CD4-positive, alpha-beta T cell treated with Interleukin-15 for 1 hour (primary cell): ENCODE results near the gene KCTD1.

Source experiments
- DNase-seq: peaks from one replicate; pipeline ENCODE4 v3.0.0-alpha.2; 2020

KCTD1 gene

DNA sequence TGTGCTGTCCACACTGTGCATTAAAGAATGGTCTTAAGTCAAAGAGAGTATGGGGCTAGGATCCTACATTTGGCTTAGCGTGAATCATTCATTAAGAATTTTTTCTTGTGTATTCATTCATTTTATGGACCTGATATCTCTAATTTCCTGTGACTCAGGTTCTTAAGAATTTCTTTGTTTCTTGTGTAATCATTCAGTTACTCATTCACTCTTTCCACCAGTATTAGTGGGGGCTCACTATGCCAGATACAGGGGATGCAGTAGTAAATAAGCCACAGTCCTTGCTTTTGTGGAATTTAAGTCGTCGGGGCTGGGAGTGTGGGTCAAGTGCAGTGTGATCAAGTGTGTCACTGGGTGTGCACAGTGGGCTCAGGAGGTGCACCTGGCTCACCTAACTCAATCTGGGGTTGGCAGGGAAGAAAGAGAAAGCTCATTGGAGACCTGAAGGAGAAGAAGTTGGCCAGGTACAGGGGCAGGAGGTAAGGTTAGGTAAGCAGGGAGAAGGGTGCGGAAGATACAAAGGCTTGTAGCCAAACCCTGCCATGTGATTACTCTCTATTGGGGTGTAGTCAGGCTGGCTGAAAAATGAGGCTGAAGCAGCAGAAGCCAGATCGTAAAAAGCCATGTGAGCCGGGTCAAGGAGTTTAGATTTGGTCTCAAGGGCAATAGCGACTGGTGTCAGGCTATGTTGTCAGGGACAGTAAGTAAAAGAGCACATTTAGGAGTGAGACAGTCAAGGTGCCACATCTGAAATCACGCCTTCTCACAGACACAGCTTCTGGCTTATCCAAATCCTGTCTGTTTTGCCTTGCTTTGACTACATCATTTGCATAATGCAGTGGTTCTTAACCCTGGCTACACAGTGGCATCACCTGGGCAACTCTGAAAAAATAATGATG, 67.2 kb downstream of the KCTD1 start:
- DNase-seq, result no peak

GRCh38 chr18:26479681-26480079, 68.7 kb downstream of the KCTD1 start:
- DNase-seq, result no peak

DNA sequence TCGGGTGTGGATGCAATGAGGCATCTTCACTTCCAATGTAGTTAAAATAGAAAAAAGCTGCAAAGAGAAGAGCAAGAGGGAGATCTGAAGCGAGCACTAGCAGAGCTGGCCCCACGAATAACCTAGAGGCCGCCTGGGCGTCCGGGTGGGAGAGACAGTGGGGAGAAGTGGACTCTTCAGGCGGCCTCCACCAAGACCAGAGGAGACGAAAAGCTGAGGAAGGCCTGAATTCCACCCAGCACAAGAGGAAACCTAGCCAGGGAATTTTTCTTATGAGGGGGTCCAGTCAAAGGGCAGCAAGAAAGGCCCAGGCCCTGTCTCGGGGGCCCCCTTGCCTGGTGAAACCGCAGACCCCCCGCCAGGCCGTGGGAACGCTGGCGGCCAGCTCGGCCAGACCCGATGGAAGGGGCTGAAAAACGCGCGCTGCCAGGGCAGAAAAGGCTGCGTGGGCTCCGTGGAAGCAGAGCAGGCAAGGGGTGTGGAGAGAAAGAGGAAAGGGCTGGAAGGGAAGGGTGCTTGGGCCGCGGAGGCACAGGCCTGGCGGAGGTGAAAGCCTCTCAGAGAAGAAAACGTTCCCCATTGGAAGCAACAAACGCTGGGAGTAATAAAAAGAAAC, 69.2 kb downstream of the KCTD1 start:
- no peak for DNase-seq

GRCh38 chr18:26477828-26478466, 70.4 kb downstream of the KCTD1 start:
- no peak for DNase-seq

GRCh38 chr18:26476697-26477096, 71.7 kb downstream of the KCTD1 start:
- DNase-seq, result no peak

GRCh38 chr18:26474542-26474941, 73.8 kb downstream of the KCTD1 start:
- no peak for DNase-seq

DNA sequence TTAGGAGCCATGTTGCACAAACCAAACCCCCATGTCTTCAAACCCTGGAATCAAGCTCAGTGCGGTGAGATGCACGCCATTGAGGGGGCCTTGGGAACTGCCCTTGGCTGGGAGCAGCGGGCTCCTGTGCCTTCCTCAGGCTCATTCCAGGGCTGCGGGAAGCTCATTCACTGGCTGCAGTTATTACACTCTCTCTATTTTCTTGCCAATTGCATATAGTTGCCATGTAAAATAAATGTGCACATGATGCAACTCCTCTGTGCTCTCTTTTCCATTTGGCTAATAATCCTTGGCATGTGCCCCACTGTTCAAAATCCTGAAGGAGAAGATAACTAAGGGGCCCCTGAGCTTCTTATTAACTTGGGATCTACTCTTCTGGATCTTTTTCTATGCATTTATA, 74.7 kb downstream of the KCTD1 start:
- no peak for DNase-seq

DNA sequence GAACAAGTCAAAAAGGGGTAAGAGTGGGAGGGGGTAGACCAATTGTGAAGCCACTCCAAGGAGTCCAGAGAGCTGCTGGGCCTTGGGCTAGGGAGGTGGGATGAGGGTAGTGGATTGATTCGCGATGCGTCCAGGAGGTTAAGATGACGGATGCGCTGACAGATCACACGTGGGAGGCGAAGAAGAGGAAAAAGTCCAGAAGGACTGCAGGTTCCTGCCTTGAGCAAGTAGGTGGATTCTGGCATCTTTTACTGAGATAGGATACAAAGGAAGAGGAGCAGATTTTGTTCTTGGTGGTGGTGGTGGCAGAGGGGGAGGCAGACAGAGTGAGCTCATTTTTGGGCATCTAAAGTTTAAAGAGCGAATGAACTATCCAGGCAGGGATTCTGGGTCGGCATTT, 76.5 kb downstream of the KCTD1 start:
- no peak for DNase-seq

GRCh38 chr18:26471027-26471426, 77.3 kb downstream of the KCTD1 start:
- DNase-seq, result no peak

GRCh38 chr18:26470011-26470637, 78.2 kb downstream of the KCTD1 start:
- DNase-seq, result no peak

DNA sequence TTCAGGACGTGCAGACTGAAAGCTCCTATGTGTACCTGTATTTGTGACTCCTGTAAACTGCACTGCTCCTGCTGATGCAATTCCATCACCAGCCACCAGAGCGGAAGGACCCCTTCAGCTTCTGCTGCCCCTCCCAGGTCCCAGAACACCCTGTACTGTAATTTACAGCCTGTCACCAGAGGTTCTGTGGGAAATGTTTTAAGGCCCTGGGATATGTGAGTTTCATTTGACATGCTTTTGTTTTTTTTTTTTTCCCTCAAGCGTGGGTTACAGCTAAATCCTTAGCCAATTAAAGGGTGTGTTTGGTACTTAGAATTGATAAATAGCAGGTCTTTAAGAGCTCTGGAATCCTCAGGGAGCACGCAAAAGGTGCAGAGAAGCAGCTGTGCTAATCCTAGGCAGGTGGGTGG, 79.4 kb downstream of the KCTD1 start:
- DNase-seq, result no peak

GRCh38 chr18:26466026-26466425, 82.3 kb downstream of the KCTD1 start:
- no peak for DNase-seq

GRCh38 chr18:26465431-26465830, 82.9 kb downstream of the KCTD1 start:
- no peak for DNase-seq

DNA sequence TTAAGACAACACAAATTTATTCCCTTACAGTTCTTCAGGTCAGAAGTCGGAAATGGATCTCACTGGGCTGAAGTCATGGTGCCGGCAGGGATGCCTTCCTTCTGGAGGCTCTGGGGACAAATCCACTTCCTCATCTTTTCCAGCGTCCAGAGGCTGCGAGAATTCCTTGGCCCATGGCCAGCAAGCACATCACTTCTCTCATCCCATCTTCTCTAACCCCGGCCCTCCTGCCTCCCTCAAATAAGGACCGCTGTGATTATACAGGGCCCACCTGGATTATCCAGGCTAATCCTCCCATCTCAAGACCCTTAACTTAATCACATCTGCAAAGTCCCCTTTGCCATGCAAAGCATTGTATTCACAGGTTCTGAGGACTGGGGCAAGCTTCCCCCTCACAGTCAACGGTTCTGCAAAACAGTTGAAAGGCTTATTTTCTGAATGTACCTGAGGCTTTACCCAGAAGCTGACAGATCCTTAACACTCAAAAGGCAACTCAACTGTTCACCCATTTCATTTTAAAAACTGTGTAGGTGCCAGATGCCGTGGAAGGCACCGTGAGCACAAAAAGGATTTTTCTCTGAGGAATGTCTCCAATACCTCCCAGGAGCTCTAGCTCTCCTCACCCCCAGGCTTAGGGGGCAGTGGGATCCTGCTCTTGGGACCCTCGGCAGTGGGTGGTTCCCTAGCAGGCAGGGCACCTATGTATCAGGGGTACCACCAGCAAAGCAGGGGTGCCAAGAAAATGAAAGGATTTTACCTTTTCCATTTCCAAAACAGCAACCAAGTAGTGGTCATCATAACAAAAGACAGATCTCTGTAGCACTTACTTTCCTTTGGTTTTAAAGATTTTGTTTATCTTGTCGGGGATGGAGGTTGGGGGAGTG, 84.0 kb downstream of the KCTD1 start:
- no peak for DNase-seq

DNA sequence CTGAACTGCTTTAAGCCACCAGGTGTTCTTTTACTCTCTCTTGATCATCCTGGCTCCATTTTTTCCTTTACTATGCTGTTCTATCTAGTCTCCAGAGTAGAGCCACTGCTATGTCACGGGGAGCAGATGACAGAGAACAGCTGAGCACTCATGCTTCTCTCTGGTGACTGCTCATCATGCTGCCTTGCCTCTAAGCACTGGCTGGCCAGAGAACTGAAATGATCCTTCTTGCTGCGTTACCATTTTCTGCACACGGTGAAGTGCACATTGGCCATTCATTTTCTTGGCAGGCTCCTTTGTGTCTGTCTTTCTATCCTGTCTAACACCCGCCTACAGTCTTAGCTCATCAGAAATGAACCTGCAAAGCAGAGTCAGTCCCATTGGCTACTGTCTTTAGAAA, 86.0 kb downstream of the KCTD1 start:
- DNase-seq, result no peak

GRCh38 chr18:26461405-26461804, 86.9 kb downstream of the KCTD1 start:
- DNase-seq, result no peak

- DNase-seq, result no peak
Observed at GRCh38 chr18:26460449-26461091, 87.8 kb downstream of the KCTD1 start.

- DNase-seq, result no peak
Observed at GRCh38 chr18:26459884-26460283, 88.5 kb downstream of the KCTD1 start.

GRCh38 chr18:26459340-26459739, 89.0 kb downstream of the KCTD1 start:
- no peak for DNase-seq

DNA sequence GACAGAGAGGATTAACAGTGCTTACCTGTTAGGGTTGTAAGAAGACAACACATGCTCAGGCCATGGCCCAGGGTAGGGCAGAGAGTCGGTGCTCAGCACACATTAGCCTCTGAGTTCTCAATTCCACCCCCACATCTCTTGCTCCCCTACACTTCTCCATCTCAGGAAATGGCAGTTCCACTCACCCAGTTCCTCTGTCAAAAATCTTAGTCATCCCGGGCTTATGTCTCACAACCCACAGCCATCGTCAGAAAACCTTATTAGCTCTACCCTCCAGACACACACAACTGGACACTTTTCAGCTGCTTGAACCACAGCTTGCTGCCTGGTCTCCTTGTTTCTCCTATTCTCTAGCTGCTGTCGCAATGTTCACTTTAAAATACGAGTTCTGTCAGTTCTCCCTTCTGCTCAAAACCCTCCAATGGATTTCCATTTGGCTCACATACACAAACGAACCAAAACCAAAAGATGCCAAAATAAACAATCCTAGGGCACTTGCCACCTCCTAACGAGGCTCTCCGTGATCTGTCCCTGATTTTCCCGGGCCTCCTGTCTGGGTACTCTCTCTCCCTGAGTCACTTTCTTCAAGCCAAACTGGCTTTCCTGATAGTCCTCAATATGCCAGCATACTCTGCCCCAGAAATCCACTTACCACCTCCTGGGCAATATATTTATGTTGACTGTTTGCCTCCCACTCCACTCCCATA, 89.7 kb downstream of the KCTD1 start:
- no peak for DNase-seq
